Measurements from ENCODE around the gene HRAS.
"Not testable (repeated sequence)": the region's sequence is repeated elsewhere in the genome, so short reads cannot be mapped to it uniquely, and the experiment has no call there.

HRAS gene

DNA sequence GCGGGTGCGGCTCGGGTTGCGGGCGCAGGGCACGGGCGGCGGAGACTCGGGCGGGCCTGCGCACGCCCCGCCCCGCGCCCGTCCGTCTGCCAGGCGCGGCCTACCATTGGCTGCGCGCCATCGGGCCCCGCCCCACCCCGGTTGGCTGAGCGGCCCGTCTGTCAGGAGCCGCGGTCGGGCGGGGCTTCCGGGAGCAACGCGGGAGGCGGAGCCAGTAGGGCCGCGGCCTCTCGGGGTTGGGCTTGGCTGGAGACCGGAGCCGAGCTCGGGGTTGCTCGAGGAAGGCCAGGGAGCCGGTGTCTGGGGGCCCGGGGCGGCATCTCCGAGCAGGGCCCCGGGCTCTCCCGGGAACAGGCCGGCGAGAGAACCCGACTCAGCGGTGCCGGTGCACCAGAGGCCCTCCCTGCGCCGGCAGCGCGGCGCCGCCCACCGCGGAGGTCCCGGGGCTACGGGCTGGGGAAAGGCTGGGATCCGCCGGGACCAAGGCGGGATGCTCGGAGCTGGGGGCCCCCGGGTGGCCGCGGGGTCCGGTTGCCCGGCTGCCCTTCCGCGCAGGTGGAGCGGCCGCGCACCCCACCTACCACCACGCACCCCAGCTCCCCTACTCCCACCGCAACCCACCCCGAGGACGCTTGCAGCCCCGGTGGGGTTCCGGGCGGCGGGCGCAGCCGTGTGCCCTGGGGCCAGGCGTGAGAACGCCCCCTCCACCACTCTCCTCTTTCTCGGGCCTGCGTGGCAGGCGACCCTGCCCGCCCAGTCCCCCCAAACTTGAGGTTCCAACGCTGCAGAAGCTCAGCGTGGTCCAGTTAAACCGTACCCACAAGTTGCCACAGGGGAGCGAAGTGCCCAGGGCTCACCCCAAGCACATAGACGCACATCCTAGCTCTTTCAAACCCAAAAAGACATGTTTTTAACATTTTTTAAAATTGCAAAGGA is at the start of gene HRAS:
HRAS (minus strand) TSS at position 58 of the 936 bp plus-strand sequence.
- DNase-seq = no peak

DNA sequence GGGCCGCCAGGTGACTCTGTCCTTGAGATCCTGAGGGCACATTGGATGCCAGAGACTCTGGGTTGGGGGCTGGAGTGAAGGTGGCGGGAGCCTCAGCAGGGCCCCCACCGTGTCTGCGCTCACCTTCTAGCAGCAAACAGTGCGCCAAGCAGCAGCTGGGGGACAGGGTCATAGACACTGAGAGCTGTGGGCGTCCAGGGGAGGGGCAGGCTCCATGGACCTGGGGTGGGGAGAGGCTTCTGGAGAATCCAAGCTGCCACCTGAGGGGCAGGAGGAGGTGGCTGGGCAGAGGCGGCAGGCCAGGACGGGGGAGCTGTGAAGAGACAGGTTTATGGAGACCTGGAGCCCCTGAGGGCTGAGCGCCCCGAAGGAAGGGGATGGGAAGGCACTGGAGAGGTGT is 48.9 kb upstream of the HRAS start:
- DNase-seq = no peak

DNA sequence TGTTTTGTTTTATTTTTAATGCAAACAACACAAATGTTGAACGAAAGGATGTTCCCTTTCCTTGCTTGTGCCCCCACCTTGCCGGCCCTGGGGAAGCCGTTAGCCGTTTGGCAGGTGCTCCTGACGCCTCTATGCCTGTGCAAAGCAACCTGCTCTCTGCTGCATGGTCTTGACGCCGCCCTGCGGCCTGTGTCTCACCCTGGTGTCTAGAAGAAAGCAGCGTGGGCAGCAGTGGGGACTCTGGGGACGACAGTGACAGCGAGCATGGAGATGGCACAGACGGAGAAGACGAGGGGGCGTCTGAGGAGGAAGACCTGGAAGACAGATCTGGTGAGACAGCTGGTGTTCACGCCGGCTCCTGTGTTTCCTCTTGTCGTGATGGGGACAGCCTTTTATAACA is 46.4 kb upstream of the HRAS start:
- no peak for DNase-seq

DNA sequence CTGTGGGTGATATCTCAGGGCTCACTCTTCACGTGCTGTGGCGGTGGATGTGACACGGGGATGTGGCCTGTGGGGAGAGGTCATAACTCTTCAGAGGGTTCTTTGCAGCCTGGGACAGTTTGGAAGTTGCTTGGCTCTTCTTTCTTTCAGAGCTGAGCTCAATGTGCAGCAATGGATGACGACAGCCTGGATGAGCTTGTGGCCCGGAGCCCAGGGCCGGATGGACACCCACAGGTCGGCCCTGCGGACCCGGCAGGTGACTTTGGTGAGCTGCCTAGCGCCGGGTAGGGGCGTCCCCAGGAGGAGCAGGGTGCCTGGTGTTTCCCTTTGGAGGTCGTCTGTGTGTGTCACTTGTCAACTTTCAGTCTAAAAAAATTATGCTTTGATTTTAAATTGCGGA is 46.0 kb upstream of the HRAS start:
- DNase-seq = no peak

DNA sequence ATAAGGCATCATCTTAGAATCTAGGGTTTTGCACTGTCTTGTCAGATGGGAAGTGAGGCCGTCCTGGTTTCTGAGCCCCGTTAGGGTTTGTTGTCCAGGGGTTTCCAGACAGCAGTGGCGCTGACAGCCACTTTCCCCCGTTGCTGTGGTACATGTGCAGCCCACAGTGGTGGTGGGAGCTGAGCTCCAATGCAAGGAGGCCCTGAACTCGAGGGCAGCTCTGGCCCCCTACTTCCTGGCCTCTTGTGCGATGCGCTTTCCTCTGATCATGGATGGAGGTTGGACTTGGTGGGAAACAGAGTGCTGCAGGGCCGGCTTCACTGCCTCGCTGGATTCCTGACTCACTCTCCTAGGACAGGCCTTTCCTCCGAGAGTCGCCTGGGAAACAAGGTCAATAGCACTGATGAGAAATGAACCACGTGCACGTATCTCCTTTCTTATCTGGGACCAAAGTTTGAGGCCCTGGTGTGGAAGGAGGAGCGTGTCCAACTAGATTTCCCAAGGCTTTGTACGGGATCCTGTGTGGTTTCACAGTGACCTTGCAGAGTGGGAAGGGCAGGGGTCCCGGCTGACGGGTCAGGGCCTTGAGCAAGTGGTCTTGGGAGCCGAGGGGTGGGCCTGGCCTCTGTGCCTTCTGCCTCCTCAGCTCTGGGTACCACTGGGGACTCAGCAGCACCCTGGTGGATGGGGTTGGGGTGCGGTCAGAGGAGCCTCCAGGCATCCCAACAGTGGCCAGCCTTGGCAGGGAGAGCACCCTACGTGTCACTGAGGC is 44.6 kb upstream of the HRAS start:
- DNase-seq = no peak

DNA sequence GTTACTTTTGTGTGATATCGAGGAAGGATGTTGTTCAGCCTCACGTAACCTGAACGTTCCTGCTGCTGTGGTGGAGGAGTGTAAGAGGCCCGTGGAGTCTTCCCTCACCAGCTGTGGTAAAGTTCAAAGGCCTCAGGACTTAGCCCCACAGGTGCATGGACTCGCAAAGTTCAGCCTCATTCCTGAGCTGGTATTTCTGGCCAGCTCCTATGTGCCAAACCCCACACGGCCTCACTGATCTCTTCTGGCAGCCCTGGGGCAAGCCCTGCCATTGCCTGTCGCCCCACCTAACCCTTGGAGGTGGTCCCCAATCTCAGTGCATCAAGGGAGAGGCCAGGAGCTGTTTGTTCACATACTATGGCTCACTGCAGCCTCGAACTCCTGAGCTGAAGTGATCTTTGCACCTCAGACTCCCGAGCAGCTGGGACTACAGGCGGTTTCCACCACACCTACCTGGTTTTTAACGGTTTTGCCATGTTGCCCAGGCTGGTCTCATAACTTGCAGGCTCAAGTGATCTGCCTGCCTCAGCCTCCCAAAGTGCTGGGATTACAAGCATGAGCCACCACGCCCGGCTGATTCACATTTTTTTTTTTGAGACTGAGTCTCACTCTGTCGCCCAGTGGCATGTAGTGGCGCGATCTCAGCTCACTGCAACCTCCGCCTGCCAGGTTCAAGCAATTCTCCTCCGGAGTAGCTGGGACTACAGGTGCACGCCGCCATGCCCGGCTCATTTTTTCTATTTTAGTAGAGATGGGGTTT is 43.1 kb upstream of the HRAS start:
- DNase-seq = no peak

DNA sequence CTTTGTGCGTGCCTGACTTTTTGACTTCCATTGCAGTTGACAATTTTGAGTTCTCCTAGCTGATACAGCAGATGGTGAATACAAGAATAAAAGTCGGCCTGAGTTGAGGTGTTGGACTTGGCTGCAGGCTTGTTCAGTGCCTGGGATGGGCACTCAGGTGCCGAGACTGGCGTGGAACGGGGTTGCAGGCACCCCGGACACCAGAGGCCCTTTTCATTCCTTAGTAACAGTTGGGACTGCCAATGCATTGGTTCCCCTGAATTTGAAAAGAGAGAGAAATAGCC is 42.2 kb upstream of the HRAS start:
- no peak for DNase-seq

DNA sequence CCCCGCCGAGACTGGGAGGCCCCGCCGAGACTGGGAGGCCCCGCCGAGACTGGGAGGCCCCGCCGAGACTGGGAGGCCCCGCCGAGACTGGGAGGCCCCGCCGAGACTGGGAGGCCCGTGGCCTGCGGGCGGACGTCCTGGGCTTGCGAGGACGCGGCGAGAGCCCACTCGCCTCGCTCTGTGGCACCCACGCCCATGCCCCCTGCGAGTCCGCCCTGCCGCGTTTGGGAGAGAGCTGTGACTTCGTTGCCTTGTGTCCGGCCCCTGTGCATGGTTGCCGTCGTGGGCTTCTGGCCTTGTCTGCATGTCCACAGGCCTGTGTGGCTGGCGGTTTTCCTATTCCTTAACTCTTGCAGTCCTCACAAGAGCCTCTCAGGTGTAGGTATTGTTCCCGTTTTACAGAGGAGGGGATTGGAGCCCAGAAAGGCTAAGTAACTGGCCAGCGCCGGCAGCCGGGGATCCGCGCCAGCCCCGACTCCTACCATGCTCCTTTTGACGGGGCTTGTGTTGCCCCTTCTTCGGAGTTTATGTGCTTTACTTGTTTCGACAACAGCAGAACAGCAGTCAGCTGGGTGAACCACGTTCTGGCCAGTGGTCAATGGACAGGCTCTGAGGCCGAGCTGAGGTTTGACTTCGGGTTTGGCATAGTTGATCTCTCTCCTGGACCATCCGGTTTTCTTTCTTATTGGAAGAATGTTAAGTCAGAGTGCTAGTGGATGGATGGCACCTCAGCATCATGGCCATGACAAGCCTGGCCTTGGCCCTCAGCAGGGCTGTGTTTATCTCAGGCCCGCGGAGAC is 41.6 kb upstream of the HRAS start:
- no peak for DNase-seq

DNA sequence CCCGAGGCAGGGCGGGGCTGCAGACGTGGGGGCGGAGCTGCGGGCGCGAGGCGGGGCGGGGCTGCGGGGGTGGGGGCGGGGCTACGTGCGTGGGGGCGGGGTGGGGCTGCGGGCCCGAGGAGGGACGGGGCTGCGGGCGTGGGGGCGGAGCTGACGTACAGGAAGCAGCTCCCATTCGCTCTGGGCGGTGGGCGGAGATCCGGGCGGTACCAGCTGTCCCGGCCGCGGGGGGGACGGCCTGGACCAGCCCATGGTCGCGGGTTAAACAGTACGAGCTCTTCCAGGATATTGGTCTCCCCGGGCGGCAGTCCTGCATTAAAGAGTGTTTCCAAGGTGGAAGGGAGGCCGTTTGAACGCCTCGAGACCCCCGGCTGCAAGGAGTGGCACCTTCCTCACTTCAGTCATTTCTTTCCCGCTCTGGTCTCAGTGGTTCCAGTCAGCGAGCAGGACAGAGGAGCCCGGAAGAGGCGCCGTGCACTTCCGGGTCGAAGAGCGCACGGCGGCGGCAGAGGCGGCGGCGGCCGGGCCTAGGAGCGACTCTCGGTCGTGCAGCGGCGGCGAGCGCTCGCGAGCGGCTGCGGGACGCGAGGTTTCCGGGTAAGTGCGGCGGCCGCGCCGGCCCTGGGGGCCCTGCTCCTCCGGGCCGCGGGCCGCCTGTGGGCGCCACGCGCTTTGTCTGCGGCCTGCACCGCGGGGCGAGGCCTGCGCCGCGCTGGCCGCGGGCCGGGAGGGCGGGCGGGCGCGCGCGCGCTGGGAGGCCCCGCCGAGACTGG is 40.8 kb upstream of the HRAS start, which contains the start of gene PHRF1:
PHRF1 (plus strand) TSS at position 475 of the 773 bp plus-strand sequence. CDS start 5,043 bp downstream, outside the sequence.
- DNase-seq = no peak

DNA sequence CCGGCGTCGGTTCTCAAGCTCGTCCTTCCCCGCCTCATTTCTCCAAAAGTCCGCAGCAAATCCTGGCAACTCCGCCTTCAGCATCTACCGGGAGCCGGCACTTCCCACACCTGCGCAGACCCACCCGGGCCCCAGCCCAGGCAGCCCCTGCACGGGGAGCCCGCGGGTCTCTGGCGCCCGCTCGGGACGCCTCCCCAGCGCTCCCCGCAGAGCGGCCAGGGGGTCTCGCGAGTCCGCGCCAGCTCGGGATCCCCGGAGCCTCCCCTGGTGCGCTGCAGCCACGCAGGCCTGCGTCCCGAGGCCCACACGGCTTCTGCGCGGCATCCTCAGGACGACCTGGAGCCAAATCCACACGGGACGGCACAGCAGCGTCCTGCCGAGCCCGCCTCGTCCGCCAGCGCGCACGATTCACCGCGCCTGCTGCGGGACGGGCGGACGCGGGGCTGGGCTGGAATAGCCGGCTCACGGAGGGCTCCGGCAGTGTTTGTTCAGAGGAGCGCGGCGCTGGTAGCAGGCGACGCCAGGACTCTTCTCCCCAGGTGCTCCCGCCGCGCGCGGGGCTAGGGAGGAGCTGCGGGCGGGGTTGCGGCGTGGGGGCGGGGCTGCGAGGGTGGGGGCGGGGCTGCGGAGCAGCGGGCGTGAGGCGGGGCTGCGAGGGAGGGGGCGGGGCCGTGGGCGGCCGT is 40.1 kb upstream of the HRAS start:
- no peak for DNase-seq

DNA sequence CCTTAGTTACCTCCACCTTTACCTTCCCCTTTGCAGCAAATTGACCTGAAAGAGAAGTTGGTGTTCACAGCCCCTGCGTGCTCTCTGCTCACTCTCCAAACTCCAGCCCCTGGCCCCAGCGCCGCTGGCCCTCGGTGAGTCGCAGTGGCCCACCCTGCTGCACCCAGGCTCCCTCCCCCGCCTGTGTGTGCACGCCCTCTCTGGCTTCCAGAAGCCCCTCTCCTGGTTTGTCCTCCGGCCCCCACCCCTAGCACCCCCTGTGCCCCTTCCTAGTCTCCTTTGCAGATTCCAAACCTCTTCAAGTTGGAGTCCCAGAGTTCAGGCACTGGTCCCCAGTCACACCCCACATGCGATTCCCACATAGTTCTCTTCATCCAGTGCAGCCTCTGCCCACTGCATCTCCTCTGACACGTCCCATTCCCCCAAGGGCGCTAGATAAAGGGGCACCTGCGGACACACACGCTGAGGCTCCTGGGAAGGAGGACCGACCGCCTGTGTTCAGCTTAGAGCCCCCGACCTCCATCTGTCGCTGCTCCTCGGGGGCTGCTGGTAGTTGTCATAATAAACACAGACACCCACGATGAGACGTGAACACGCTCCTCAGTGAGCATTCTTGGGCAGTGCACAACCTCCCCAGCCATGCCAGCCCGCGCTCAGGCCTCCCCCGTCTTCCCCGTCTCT is 39.4 kb upstream of the HRAS start:
- DNase-seq = no peak

DNA sequence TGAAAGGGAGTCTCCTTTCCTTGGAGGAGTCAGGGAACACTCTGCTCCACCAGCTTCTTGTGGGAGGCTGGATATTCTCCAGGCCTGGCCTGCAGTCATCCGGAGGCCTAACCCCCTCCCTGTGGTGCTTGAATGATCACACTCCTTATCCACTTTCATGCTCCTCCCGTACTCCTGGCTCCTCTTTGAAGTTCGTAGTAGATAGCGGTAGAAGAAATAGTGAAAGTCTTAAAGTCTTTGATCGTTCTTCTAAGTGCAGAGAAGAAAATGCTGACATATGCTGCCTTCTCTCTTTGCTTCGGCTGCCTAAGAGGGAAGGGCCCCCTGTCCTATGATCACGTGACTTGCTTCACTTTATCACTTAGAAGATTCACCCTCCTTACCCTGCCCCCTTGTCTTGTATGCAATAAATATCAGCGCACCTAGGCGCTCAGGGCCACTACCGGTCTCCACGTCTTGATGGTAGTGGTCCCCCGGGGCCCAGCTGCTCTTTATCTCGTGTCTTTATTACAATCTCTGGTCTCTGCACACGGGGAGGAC is 38.7 kb upstream of the HRAS start:
- not testable (repeated sequence) for DNase-seq

DNA sequence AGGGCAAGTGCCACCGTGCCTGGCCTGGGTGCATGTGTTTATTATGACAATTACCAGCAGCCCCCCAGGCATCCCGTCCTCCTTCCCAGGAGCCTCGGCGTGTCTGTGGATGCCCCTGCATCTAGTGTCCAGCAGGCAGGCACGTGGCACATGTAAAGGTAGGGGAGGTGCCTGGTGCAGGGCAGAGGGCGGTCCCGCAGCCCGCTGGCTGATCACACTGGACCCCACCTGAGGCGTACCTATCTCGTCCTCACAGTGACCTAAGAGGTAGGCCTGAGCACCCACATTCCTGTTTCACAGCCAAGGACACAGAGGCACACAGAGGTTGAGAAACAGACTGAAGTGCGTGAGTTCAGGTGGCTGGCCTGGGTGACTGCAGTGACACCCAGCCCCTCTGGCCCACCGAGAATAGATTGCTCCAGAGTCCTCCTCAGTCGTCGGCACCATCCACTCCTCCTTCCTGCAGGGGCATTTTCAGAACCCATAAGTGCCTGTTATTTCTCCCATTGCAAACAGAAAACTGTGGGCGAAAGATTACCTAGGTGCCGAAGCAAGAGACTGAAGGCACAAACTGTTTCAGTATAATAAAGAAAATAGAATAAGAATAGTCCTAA is 37.9 kb upstream of the HRAS start:
- no peak for DNase-seq

DNA sequence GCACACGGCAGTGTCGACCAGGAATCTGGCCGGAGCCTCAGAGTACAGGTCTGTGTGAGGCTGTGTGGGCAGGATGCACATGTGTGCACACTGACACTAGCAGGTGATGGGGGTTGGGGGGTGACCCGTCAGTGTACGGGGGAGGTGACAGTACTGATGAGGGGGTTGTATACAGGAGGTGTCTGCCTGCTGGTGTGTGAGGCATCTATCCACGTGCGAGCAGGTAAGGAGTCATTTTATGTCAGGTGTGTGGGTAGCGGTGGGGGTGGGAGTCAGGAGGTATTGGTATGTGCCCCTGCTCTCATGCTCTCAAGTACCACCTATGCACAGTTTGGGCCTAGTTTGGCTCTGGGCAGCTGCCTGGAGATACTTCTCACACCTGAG is 36.4 kb upstream of the HRAS start:
- no peak for DNase-seq

DNA sequence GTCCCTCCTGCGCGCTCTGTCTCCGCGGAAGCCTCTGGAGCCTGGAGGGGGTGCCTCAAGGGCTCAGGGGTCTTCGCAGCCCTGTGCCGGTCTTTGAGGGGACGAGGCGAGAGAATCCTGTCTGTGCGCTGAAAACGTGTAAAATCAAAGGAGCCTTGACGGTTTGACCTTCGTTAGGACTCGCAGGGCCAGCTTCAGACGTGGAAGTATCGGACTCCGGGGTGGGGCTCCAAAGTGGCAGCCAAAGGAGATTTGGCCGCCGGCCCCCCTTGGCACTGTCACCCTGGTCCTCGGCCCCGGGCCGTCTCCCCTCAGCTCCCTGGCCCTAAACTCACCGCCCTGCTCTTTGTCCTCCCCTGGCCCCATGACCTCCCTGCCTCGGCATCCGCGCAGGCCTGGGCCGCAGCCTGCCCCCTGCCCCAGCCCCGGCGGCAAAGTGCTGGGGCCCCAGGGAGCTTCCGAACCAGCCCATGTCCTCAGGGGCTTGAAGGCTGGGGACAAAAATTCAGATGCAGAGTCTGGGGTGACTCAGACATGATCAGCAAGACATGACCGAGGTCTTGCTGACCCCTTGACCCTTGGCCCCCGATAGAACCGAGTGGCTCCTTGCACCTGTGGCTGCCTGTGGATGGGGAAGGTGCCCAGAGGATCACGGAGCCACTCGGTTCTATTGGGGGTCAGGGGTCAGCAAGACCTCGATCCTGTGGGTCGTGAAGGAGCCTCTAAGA is 33.9 kb upstream of the HRAS start:
- no peak for DNase-seq

DNA sequence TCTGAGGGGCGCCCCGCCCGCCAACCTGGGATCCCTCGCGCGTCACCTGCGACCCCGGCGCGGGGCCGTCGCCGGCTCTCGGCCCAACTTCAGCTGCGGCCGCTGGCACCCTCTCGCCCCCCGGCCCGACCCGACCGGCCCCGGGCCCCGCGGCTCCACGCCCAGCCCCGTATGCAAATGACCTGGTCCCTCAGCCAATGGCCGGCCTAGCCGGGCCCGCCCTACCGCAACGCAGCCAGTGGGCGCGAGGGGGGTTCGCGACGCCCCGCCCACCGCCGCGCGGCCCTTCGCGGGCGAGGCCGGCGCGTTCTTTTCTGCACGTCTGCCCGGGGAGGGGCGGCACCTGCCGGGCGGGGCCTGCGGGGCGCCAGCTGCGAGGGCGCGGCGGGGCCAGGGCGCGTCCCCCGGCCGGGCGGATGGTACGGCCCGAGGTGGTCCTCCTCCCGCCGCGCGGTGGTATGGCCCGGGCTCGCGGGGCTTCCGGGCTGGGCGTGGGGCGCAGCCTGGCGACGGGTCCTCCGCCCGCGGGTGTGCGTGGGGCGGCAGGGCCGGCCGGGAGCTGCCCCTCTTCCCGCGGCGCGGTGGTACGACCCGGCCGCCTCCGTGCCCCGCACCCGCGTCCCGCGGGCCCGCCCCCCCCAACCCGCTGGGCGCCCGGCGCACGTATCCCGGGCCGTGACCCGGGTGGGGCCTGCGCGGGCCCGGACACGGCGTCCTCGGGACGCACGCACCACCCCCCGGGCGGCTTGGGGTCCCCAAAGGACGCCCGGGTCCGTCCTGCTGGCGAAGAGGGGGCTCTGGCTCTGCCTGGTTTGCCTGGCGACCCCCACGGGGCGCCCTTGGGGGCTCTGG is 33.2 kb upstream of the HRAS start:
- DNase-seq = peak; percentile 54

DNA sequence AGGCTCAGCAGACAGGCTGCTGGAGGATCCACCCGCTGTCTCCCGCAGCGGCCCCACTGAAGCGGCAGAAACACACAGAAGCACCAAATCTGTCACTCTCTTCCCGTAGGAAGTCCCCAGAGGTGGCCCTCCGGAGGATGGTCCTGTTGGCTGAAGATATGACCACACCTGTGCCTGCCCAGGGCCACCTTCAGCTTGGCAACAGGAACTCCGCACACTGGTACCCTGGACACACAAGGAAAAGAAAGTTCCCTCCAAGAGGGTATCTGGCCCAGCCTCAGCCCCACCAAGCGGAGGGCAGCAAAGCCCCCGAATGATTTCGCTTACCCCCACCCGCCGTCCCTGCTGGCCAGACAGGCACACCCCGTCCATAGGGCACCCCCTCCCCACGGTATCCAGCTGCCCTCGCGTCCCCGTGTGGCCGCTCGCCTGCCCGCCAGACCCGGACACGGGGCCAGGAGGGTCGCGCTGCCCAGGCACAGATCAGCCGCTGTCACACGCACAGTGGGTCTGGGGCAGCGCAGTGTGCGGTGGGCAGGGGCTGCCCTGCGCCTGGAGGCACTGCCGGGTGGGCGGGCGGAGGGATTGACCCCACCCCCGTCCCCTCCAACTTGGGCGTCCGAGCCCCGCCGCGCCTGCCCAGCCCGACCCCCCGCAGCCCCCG is 32.4 kb upstream of the HRAS start:
- no peak for DNase-seq
